ENCODE measurements around the gene SLC38A10.

- no peak for TF ChIP-seq SETDB1 (CRISPR knock-in tag; IDR thresholded peaks at IDR 0.05; ENCODE audit: borderline replicate concordance)
- no peak for TF ChIP-seq ZNF232 (CRISPR knock-in tag; IDR thresholded peaks at IDR 0.05; ENCODE audit: borderline replicate concordance)
- no peak for TF ChIP-seq HMGXB4 (CRISPR knock-in tag; IDR thresholded peaks at IDR 0.05; ENCODE audit: borderline replicate concordance in 1 of 2, low read depth in 1 of 2)
- no peak for TF ChIP-seq KDM5A (IDR thresholded peaks at IDR 0.05; ENCODE audit: borderline replicate concordance, low read length)
These were observed 57.3 kb downstream of the SLC38A10 start for GRCh38 chr17:81237591-81238489.

Measured in HepG2 (cell line).